Epithelial cell of proximal tubule (primary cell): ENCODE data around the gene IL21. TPM values are rescaled to one million over a fixed set of nuclear protein-coding genes. Genes with fewer than 3 reads are reported as not detected.

Source experiments
- DNase-seq: peaks from one replicate; pipeline ENCODE4 v3.0.0-alpha.2; 2011; ENCODE audit warnings: low read depth
- H3K4me3 ChIP-seq: 2 replicates; pipeline ENCODE4 v1.5.1; 2011; ENCODE audit warnings: low read depth, mild to moderate bottlenecking, low read length
- CTCF ChIP-seq: conservative IDR thresholded peaks from 2 replicates; pipeline ENCODE4 v1.5.1; 2012; ENCODE audit warnings: low read depth, mild to moderate bottlenecking, low read length
- total RNA-seq: library from RNA; depleted of rRNA; stranded (reverse); fragments of >200 nt; gene quantifications from 2 replicates; pipeline ENCODE4 v1.2.3, GENCODE V29; 2015

IL21 gene
- total RNA-seq, 1 donor from 2014 or later, result not detected

GRCh38 chr4:122652379-122652778 is 31.5 kb upstream of the IL21 start:
- no peak for DNase-seq
- H3K4me3 ChIP-seq, result no peak overlapping the region
- peak; percentile 69 for TF ChIP-seq CTCF

DNA sequence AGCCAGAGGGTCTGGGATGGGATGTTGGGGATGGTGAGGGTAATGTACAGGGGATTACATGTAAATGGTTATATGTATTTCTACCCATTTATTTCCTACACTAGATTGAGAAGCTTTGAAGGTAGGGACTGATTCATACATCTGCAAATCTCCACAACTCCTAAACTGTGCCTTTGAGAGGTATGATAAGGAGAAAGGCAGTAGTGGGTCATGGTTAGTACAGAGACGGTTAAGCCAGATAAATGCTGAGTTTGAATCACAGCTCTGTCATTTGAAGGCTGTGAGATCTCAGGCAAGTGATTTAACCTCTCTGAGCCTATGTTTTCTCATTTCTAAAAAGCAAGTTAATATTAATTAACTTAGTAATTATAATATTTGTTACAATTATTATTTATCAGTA is 29.3 kb upstream of the IL21 start:
- no peak overlapping the region for H3K4me3 ChIP-seq
- DNase-seq, result no peak
- no peak for TF ChIP-seq CTCF

GRCh38 chr4:122647656-122648055 is 26.8 kb upstream of the IL21 start:
- TF ChIP-seq CTCF, result no peak
- no peak for DNase-seq
- no peak overlapping the region for H3K4me3 ChIP-seq

DNA sequence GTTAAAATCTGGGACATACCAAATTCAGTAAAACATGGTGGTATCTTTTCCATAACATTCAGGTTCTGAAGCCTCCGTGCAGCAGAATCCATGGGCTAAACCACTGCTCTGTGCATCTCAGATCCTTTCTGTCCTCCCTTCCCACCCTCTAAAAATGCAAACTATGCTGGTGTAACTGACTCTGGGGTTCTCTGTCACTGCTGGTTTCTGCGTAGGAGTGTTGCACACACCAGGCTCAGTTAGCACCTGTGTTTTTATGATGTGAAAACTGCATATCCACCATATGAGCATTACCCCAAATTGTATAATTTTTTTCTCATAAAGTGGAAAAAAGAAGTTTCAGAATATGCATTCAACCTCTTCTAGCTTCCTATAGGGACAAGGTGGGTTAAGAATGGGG is 22.4 kb upstream of the IL21 start:
- TF ChIP-seq CTCF, result no peak
- DNase-seq, result no peak
- H3K4me3 ChIP-seq, result no peak overlapping the region

DNA sequence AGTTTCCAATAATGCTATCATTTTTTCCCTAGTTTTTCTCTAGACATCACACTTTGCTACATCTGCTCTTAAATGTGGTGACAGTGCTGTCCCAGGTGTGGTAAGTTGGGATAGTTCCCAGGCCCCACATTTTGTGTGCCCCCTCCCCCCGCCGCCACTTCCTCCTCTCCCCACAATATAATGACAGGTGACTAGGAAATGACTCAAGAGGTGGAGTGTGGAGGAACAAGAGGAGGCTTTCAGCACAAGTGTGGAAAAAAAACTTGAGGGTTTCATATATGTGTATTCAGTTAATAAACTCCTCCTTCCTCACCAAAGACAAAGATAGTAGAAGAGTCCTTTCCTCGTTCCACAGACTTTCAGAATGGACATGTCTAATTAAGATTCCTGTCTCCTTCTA is 18.3 kb upstream of the IL21 start:
- TF ChIP-seq CTCF, result no peak
- no peak overlapping the region for H3K4me3 ChIP-seq
- no peak for DNase-seq

GRCh38 chr4:122636697-122637096 is 15.8 kb upstream of the IL21 start:
- DNase-seq, result no peak
- TF ChIP-seq CTCF, result no peak
- no peak overlapping the region for H3K4me3 ChIP-seq

GRCh38 chr4:122635205-122635604 is 14.3 kb upstream of the IL21 start:
- no peak for TF ChIP-seq CTCF
- H3K4me3 ChIP-seq, result no peak overlapping the region
- no peak for DNase-seq
